Stimulated activated CD4-positive, alpha-beta T cell treated with anti-CD3 and anti-CD28 coated beads, TNF-alpha, amount 100 ng/mL, for 24 hours (primary cell): ENCODE results near the gene CHRNE.

Experiments
- DNase-seq, 3 experiments: peaks; one replicate each; pipeline ENCODE4 v3.0.0-alpha.2; 2020; ENCODE audit warnings: low read depth in 3 of 3

Gene CHRNE

GRCh38 chr17:4854111-4854681, 48.7 kb downstream of the CHRNE start:
- no peak for DNase-seq

GRCh38 chr17:4853208-4853671, 49.7 kb downstream of the CHRNE start:
- DNase-seq, result no peak

- DNase-seq, result no peak
Measured at GRCh38 chr17:4852567-4853207, 50.2 kb downstream of the CHRNE start.

- DNase-seq, result no peak
Measured at GRCh38 chr17:4851084-4851483, 51.8 kb downstream of the CHRNE start.

- DNase-seq, result no peak
Measured at GRCh38 chr17:4850246-4850645, 52.7 kb downstream of the CHRNE start.

- DNase-seq, result no peak
Measured at GRCh38 chr17:4849011-4849536, 53.8 kb downstream of the CHRNE start.
